GM12878 (cell line): ENCODE results near the gene CLK2. TPM values are rescaled to one million over a fixed set of nuclear protein-coding genes. Genes with fewer than 3 reads are reported as not detected.

Experiments used
- ATAC-seq: fragments of 200-7000 bp; cut with Tn5 transposase; 3 replicates; pipeline ENCODE4 v1.9.1; 2020; ENCODE audit warnings: mild to moderate bottlenecking, moderate library complexity
- BruUV-seq: library from RNA; stranded (reverse); fragments of 400-500 nt; replicated peaks from 2 replicates; lab custom pipeline; 2021; lab: Mats Ljungman, UMichigan
- CTCF ChIA-PET: fragments of 300-600 bp; sonication (Branson Sonifier 250); formaldehyde crosslinking; extraction: SDS; loops from one replicate; lab custom pipeline; 2021; ENCODE audit warnings: inconsistent platforms; lab: Yijun Ruan, JAX
- POLR2A ChIA-PET: fragments of 350-600 bp; formaldehyde crosslinking; extraction: SDS; loops from one replicate; lab custom pipeline; 2021; ENCODE audit warnings: inconsistent platforms; lab: Charles Lee
- RAD21 ChIA-PET: fragments of 300-600 bp; sonication (Branson Sonifier 250); formaldehyde crosslinking; loops from one replicate; lab custom pipeline; 2023; ENCODE audit warnings: antibody characterized with exemption; ENCODE audit not compliant: unreplicated experiment; lab: Charles Lee
- SMC1A ChIA-PET: fragments of 300-600 bp; sonication (Branson Sonifier 250); formaldehyde crosslinking; loops from one replicate; lab custom pipeline; 2023; ENCODE audit not compliant: unreplicated experiment, uncharacterized antibody; lab: Charles Lee
- DNase-seq: peaks from one replicate; pipeline ENCODE4 v3.0.0-alpha.2; 2011; ENCODE audit warnings: low read depth, low spot score
- FAIRE-seq: peaks from 3 replicates; lab custom pipeline; 2011; peaks lifted over from hg19 to GRCh38; lab: Jason Lieb, UNC
- H2AFZ ChIP-seq: 2 replicates; pipeline ENCODE4 v1.6.0; 2011; ENCODE audit warnings: low read depth, low read length, control low read depth; ENCODE audit not compliant: control insufficient read depth
- H3K27ac ChIP-seq: 2 replicates; pipeline ENCODE4 v1.5.1; 2011; ENCODE audit warnings: control low read depth; ENCODE audit not compliant: control insufficient read depth, insufficient read depth
- H3K27me3 ChIP-seq, 2 experiments: replicated peaks in 1 of 2; 2 replicates each; pipeline versions ENCODE4 v1.6.0 to v1.6.1; 2011; ENCODE audit warnings: low read length in 1 of 2; ENCODE audit not compliant: control insufficient read depth in 2 of 2, insufficient read depth in 2 of 2
- H3K36me3 ChIP-seq, 2 experiments: 2 replicates each; pipeline ENCODE4 v1.5.1; 2011; ENCODE audit warnings: low read length in 1 of 2; ENCODE audit not compliant: control insufficient read depth in 2 of 2, insufficient read depth in 2 of 2
- H3K4me1 ChIP-seq: 2 replicates; pipeline ENCODE4 v1.6.1; 2011; ENCODE audit warnings: mild to moderate bottlenecking, low read length, moderate library complexity, mixed read lengths; ENCODE audit not compliant: control insufficient read depth, insufficient read depth
- H3K4me2 ChIP-seq: 2 replicates; pipeline ENCODE4 v1.6.0; 2011; ENCODE audit warnings: control low read depth; ENCODE audit not compliant: control insufficient read depth, insufficient read depth
- H3K4me3 ChIP-seq: fragments of 200-600 bp; sonication (generic); 2 replicates; pipeline ENCODE4 v1.5.1; 2016
- H3K79me2 ChIP-seq: 2 replicates; pipeline ENCODE4 v1.6.0; 2011; ENCODE audit warnings: low read length; ENCODE audit not compliant: control insufficient read depth, insufficient read depth
- H3K9ac ChIP-seq: 2 replicates; pipeline ENCODE4 v1.8.0; 2011; ENCODE audit warnings: low read length, control low read depth, mixed read lengths; ENCODE audit not compliant: control insufficient read depth, insufficient read depth
- H3K9me3 ChIP-seq: replicated peaks from 3 replicates; pipeline ENCODE4 v1.5.1; 2011; ENCODE audit warnings: mild to moderate bottlenecking, low read length; ENCODE audit not compliant: control insufficient read depth, insufficient read depth
- H4K20me1 ChIP-seq: 2 replicates; pipeline ENCODE4 v1.6.0; 2011; ENCODE audit not compliant: control insufficient read depth, insufficient read depth
- CBX5 ChIP-seq: sonication (generic); IDR thresholded peaks from 2 replicates; pipeline ENCODE4 v1.6.1; 2016; ENCODE audit warnings: low read depth, moderate library complexity, mild to moderate bottlenecking, inconsistent platforms
- CREB1 ChIP-seq: IDR thresholded peaks from 2 replicates; pipeline ENCODE4 v1.6.1; 2012; ENCODE audit warnings: low read depth, mild to moderate bottlenecking, inconsistent platforms
- ZNF687 ChIP-seq: fragments of 450-650 bp; IDR thresholded peaks from 2 replicates; pipeline ENCODE4 v1.6.1; 2017; ENCODE audit warnings: mild to moderate bottlenecking, moderate library complexity
- WGBS: methylation state at CpG from one replicate; pipeline ENCODE4 v1.1.6; 2016; ENCODE audit warnings: low lambda C conversion rate; ENCODE audit not compliant: insufficient replicate concordance, insufficient coverage; ENCODE audit errors: missing lambda C conversion rate; 5-methylcytosine and 5-hydroxymethylcytosine counted together
- in situ Hi-C: fragments of 300-500 bp; cut with MboI; formaldehyde crosslinking; loops from 9 replicates; pipeline ENCODE4 v1.14.3; 2018; ENCODE audit warnings: mixed read lengths
- intact Hi-C: fragments of 100-400 bp; cut with micrococcal nuclease; formaldehyde crosslinking; loops from one replicate; pipeline ENCODE4 v1.14.2; 2022; ENCODE audit not compliant: unreplicated experiment
- polyA plus RNA-seq, 11 experiments: library from polyadenylated mRNA; depleted of rRNA in 4 of 11; unstranded in 6 of 11; stranded (reverse) in 5 of 11; fragments of >200 nt; fragmentation: Nextera tagmentation in 4 of 11; fragmentation: Illumina TruSeq in 1 of 11; extraction: Ambion mirVana in 4 of 11; extraction: Trizol in 1 of 11; gene quantifications; 1 replicate in 1 of 11; 2 replicates in 10 of 11; pipeline versions ENCODE4 v1.2.1 to v1.2.3, GENCODE V29; 2011 to 2016; ENCODE audit warnings: inconsistent platforms in 2 of 11, missing spikeins in 2 of 11, low read depth in 1 of 11
- total RNA-seq, 4 experiments: library from RNA; depleted of rRNA in 3 of 4; stranded (reverse); fragments of >200 nt in 3 of 4; fragmentation: Illumina TruSeq in 1 of 4; extraction: Trizol in 1 of 4; gene quantifications; 2 replicates each; pipeline versions ENCODE4 v1.2.1 to v1.2.3, GENCODE V29; 2013 to 2021

Gene CLK2
- total and polyA plus RNA-seq, 10 of the 15 experiments (the other 5 are each of a cell fraction or from before 2014, with no cell fraction given), result 11.1 to 83.7 (median 36.7) TPM

GRCh38 chr1:155269381-155269780 lies 3.9 kb downstream of the CLK2 start:
- BruUV-seq, result no TSS peak
- peaks cover 30% of the 10 kb centered on the region for H3K79me2 ChIP-seq
- TF ChIP-seq CREB1, result no peak
- TF ChIP-seq ZNF687, result no peak
- TF ChIP-seq CBX5, result no peak
- DNase-seq (no peak), FAIRE-seq (no peak), ATAC-seq (no peak)
- POLR2A ChIA-PET, result no interaction called here
- no peak overlapping the region for H3K9ac ChIP-seq
- in situ Hi-C loops, result no loop called here
- no peaks in the 10 kb centered on the region for H3K9me3 ChIP-seq
- H3K27ac ChIP-seq, result no peak overlapping the region
- peaks cover 3% of the 10 kb centered on the region for H3K4me1 ChIP-seq
- peaks cover 29 to 32% of the 10 kb centered on the region in 2 experiments for H3K36me3 ChIP-seq
- no peaks in the 10 kb centered on the region for H3K27me3 ChIP-seq
- intact Hi-C loops, result no loop called here
- CTCF ChIA-PET, result interaction anchor here (8.6 kb wide), 1 partner anchor 19 kb away, joined by 80 read pairs; no protein-coding TSS in a partner anchor
- H3K4me3 ChIP-seq, result no peak overlapping the region
- SMC1A ChIA-PET, result interaction anchor here (0.7 kb wide), 1 partner anchor 343 kb away, joined by 3 read pairs; no protein-coding TSS in a partner anchor
- H3K4me2 ChIP-seq, result no peak overlapping the region
- WGBS, result 95% methylated on average over 21 of the region's 21 CpGs
- no peaks in the 10 kb centered on the region for H4K20me1 ChIP-seq
- RAD21 ChIA-PET, result interaction anchor here (1.2 kb wide), 1 partner anchor 54 kb away, joined by 3 read pairs; no protein-coding TSS in a partner anchor
- H2AFZ ChIP-seq, result no peak overlapping the region
